A549 (cell line): ENCODE measurements around the gene PIK3IP1. TPM values are rescaled to one million over a fixed set of nuclear protein-coding genes. Genes with fewer than 3 reads are reported as not detected.

Experiments
- ATAC-seq, 2 experiments: fragments of 200-7000 bp in 1 of 2; fragments of >200 bp in 1 of 2; cut with Nextera tagmentation in 1 of 2; cut with Tn5 transposase in 1 of 2; 3 replicates each; pipeline versions ENCODE4 v1.8.0 to v1.9.1; 2018 to 2020; ENCODE audit warnings: mild to moderate bottlenecking in 1 of 2, moderate library complexity in 1 of 2
- CTCF ChIA-PET: fragments of 300-600 bp; sonication (Branson Sonifier 250); formaldehyde crosslinking; extraction: SDS; loops from one replicate; lab custom pipeline; 2021; ENCODE audit warnings: antibody characterized with exemption, inconsistent platforms; lab: Yijun Ruan, JAX
- POLR2A ChIA-PET: fragments of 350-600 bp; formaldehyde crosslinking; extraction: SDS; loops from one replicate; lab custom pipeline; 2021; ENCODE audit warnings: antibody characterized with exemption, inconsistent platforms; lab: Yijun Ruan, JAX
- DNase-seq, 2 experiments: peaks; one replicate each; pipeline versions ENCODE4 v3.0.0 to v3.0.0-alpha.2; 2011 to 2016; ENCODE audit warnings: low read depth in 1 of 2, low spot score in 1 of 2
- FAIRE-seq: peaks from 2 replicates; lab custom pipeline; 2011; peaks lifted over from hg19 to GRCh38; lab: Jason Lieb, UNC
- H3K27ac ChIP-seq, 2 experiments: fragments of >200 bp; sonication (Bioruptor Twin); formaldehyde crosslinking; 3 replicates each; pipeline ENCODE4 v1.5.1; 2016 to 2017
- H3K4me1 ChIP-seq: fragments of >200 bp; sonication (Bioruptor Twin); formaldehyde crosslinking; 3 replicates; pipeline ENCODE4 v1.6.1; 2016
- H3K4me2 ChIP-seq: fragments of >200 bp; sonication (Bioruptor Twin); formaldehyde crosslinking; 3 replicates; pipeline ENCODE4 v1.6.1; 2016
- H3K4me3 ChIP-seq: fragments of >200 bp; sonication (Bioruptor Twin); formaldehyde crosslinking; 3 replicates; pipeline ENCODE4 v1.5.1; 2016
- H3K9me3 ChIP-seq: fragments of >200 bp; sonication (Bioruptor Twin); formaldehyde crosslinking; 3 replicates; pipeline ENCODE4 v1.6.1; 2016
- BHLHE40 ChIP-seq: IDR thresholded peaks from 2 replicates; pipeline ENCODE4 v1.6.1; 2012; ENCODE audit warnings: low read depth, low read length, inconsistent platforms
- CBX8 ChIP-seq: fragments of 200-600 bp; sonication (generic); IDR thresholded peaks from 2 replicates; pipeline ENCODE4 v1.6.1; 2016
- CEBPB ChIP-seq, 2 experiments: fragments of >200 bp in 1 of 2; sonication (Bioruptor Twin) in 1 of 2; formaldehyde crosslinking in 1 of 2; IDR thresholded peaks; 2 replicates each; pipeline ENCODE4 v1.6.1; 2012 to 2016
- EHF ChIP-seq: fragments of 250-450 bp; sonication (Bioruptor Pico); IDR thresholded peaks from 2 replicates; pipeline ENCODE4 v1.5.0; 2020; ENCODE audit warnings: mild to moderate bottlenecking
- ELK1 ChIP-seq: fragments of 150-350 bp; IDR thresholded peaks from 2 replicates; pipeline ENCODE4 v1.6.1; 2014; ENCODE audit warnings: low read depth, mild to moderate bottlenecking, low read length
- EP300 ChIP-seq, 2 experiments: fragments of >200 bp; sonication (Bioruptor Twin); formaldehyde crosslinking; IDR thresholded peaks; 2 replicates in 1 of 2; 3 replicates in 1 of 2; pipeline ENCODE4 v1.6.1; 2016 to 2017
- FOSB ChIP-seq: fragments of 250-450 bp; sonication (Bioruptor Pico); IDR thresholded peaks from 2 replicates; pipeline ENCODE4 v1.5.0; 2020; ENCODE audit warnings: mild to moderate bottlenecking, moderate library complexity
- FOSL2 ChIP-seq, 2 experiments: fragments of 450-650 bp in 1 of 2; fragments of >200 bp in 1 of 2; sonication (Bioruptor Twin) in 1 of 2; formaldehyde crosslinking; IDR thresholded peaks; 2 replicates each; pipeline versions ENCODE4 v1.5.0 to v1.6.1; 2016 to 2020; ENCODE audit warnings: mild to moderate bottlenecking in 1 of 2, moderate library complexity in 1 of 2
- GATA3 ChIP-seq: IDR thresholded peaks from 2 replicates; pipeline ENCODE4 v1.6.1; 2012; ENCODE audit warnings: borderline replicate concordance
- HDAC2 ChIP-seq: fragments of 200-600 bp; sonication (generic); IDR thresholded peaks from 2 replicates; pipeline ENCODE4 v1.6.1; 2016
- HEYL ChIP-seq: fragments of 250-450 bp; sonication (Bioruptor Pico); IDR thresholded peaks from 2 replicates; pipeline ENCODE4 v1.8.0; 2021; ENCODE audit warnings: mild to moderate bottlenecking, moderate library complexity
- HOXB5 ChIP-seq: fragments of 250-450 bp; sonication (Bioruptor Pico); IDR thresholded peaks from 2 replicates; pipeline ENCODE4 v1.5.0; 2020; ENCODE audit warnings: mild to moderate bottlenecking, moderate library complexity
- JUN ChIP-seq, 2 experiments: fragments of >200 bp; sonication (Bioruptor Twin); formaldehyde crosslinking; IDR thresholded peaks; 2 replicates in 1 of 2; 3 replicates in 1 of 2; pipeline ENCODE4 v1.6.1; 2016 to 2017
- JUNB ChIP-seq: fragments of >200 bp; sonication (Bioruptor Twin); formaldehyde crosslinking; IDR thresholded peaks from 2 replicates; pipeline ENCODE4 v1.6.1; 2016
- MAFK ChIP-seq: fragments of 450-650 bp; IDR thresholded peaks from 2 replicates; pipeline ENCODE4 v1.6.1; 2014; ENCODE audit not compliant: partially characterized antibody
- MAZ ChIP-seq: fragments of 150-350 bp; IDR thresholded peaks from 2 replicates; pipeline ENCODE4 v1.6.1; 2014; ENCODE audit warnings: antibody characterized with exemption, low read depth, low read length, borderline replicate concordance
- NPAS2 ChIP-seq: fragments of 250-450 bp; sonication (Bioruptor Pico); IDR thresholded peaks from 2 replicates; pipeline ENCODE4 v1.8.0; 2022; ENCODE audit warnings: mild to moderate bottlenecking, moderate library complexity, borderline replicate concordance
- PHF8 ChIP-seq: fragments of 200-600 bp; sonication (generic); IDR thresholded peaks from 2 replicates; pipeline ENCODE4 v1.6.1; 2016; ENCODE audit warnings: low read depth, mild to moderate bottlenecking, antibody characterized with exemption, moderate library complexity, borderline replicate concordance
- RAD21 ChIP-seq, 2 experiments: fragments of >200 bp in 1 of 2; sonication (Bioruptor Twin) in 1 of 2; formaldehyde crosslinking in 1 of 2; IDR thresholded peaks in 1 of 2; conservative IDR thresholded peaks in 1 of 2; 2 replicates in 1 of 2; 3 replicates in 1 of 2; pipeline ENCODE4 v1.6.1; 2012 to 2018; ENCODE audit warnings: inconsistent platforms in 1 of 2
- RCOR1 ChIP-seq: fragments of 150-350 bp; IDR thresholded peaks from 2 replicates; pipeline ENCODE4 v1.6.1; 2014; ENCODE audit warnings: antibody characterized with exemption, low read length, low read depth
- SREBF2 ChIP-seq: fragments of 450-650 bp; IDR thresholded peaks from 2 replicates; pipeline ENCODE4 v1.6.1; 2014; ENCODE audit warnings: mild to moderate bottlenecking, moderate library complexity
- ZSCAN20 ChIP-seq: fragments of 250-450 bp; sonication (Bioruptor Pico); IDR thresholded peaks from 2 replicates; pipeline ENCODE4 v1.8.0; 2022; ENCODE audit warnings: mild to moderate bottlenecking, moderate library complexity
- WGBS: methylation state at CpG from one replicate; pipeline ENCODE4 v1.1.6; 2017; ENCODE audit errors: missing lambda C conversion rate; 5-methylcytosine and 5-hydroxymethylcytosine counted together
- polyA plus RNA-seq, 4 experiments: library from polyadenylated mRNA; depleted of rRNA in 3 of 4; stranded (reverse); fragments of >200 nt; fragmentation: RNase III in 1 of 4; extraction: RNeasy Plus Mini Kit Qiagen cat#74134 plus additional on column Dnase treatment in 1 of 4; gene quantifications; 2 replicates in 3 of 4; 3 replicates in 1 of 4; pipeline ENCODE4 v1.2.3, GENCODE V29; 2011 to 2017
- TF ChIP-seq, protein P1 (sequence below): fragments of >200 bp; sonication (Bioruptor Twin); formaldehyde crosslinking; IDR thresholded peaks from 2 replicates; pipeline ENCODE4 v1.6.1; 2016
- TF ChIP-seq, protein P2 (sequence below): fragments of 200-600 bp; sonication (generic); IDR thresholded peaks from 2 replicates; pipeline ENCODE4 v1.6.1; 2016; ENCODE audit warnings: antibody characterized with exemption, mild to moderate bottlenecking, moderate library complexity

PIK3IP1 gene
- polyA plus RNA-seq, 2 of the 4 experiments (the other 2 are of a cell fraction): 0.90 to 1.6 TPM

GRCh38 chr22:31329453-31330215 lies 37.3 kb upstream of the PIK3IP1 start:
- FAIRE-seq (no peak), ATAC-seq (no peak), DNase-seq (no peak)
- CTCF ChIA-PET: interaction anchor here (1.8 kb wide), 1 partner anchor 16 kb away, joined by 7 read pairs; no protein-coding TSS in a partner anchor
- no peaks in the 10 kb centered on the region for H3K9me3 ChIP-seq
- H3K4me3 ChIP-seq: no peak overlapping the region
- WGBS: 82% methylated on average over 9 of the region's 9 CpGs
- POLR2A ChIA-PET: no interaction called here
- TF ChIP-seq CEBPB (IDR thresholded peaks at IDR 0.05) (no peak), JUN (IDR thresholded peaks at IDR 0.05) (no peak), HEYL (CRISPR knock-in tag) (no peak), MAFK (no peak), FOSB (no peak), CBX8 (no peak), RCOR1 (no peak), ZSCAN20 (CRISPR knock-in tag) (no peak), FOSL2 (IDR thresholded peaks at IDR 0.05) (no peak), FOSL2 (CRISPR knock-in tag; IDR thresholded peaks at IDR 0.05) (no peak), PHF8 (no peak), HOXB5 (CRISPR knock-in tag) (no peak), ELK1 (no peak), EP300 (IDR thresholded peaks at IDR 0.05) (no peak), RAD21 (conservative IDR thresholded peaks at IDR 0.05 in 1 of 2, IDR thresholded peaks at IDR 0.05 in 1 of 2) (no peak), NPAS2 (no peak), GATA3 (no peak)
- TF ChIP-seq, protein P1, sequence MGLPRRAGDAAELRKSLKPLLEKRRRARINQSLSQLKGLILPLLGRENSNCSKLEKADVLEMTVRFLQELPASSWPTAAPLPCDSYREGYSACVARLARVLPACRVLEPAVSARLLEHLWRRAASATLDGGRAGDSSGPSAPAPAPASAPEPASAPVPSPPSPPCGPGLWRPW: no peak
- H3K4me1 ChIP-seq: no peaks in the 10 kb centered on the region
- no peak overlapping the region for H3K4me2 ChIP-seq
- H3K27ac ChIP-seq: no peak overlapping the region

GRCh38 chr22:31329029-31329428 lies 36.7 kb upstream of the PIK3IP1 start:
- 73% methylated on average over 2 of the region's 4 CpGs for WGBS
- Histone ChIP-seq H3K9me3 (no peaks in the 10 kb centered on the region), H3K27ac (no peak overlapping the region), H3K4me3 (no peak overlapping the region), H3K4me1 (no peaks in the 10 kb centered on the region), H3K4me2 (no peak overlapping the region)
- no peak for DNase-seq
- ChIA-PET POLR2A (no interaction called here), CTCF (no interaction called here)
- no peak for ATAC-seq
- TF ChIP-seq HEYL (CRISPR knock-in tag): no peak
- FAIRE-seq: no peak

DNA sequence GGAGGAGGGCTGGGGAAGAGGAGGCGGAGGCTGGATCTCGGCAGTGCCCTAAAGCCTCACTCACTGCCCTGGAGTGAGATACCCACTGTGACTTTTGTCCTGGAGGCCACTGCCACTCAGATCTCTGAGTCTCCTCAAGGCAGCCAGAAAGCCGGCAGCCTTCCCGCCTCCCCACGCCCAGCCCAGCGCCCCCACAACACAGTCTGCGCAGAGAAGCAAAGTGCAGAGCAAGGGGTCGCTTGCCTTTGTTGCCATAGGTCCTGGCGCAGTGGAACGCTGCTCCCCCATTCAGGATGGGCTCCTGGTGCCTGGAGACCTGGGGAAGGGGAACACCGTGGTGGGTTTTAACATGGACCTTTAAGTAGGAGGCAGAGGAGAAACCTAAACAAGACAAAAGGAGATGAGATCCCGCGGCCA lies 36.3 kb upstream of the PIK3IP1 start:
- ATAC-seq (no peak), FAIRE-seq (no peak), DNase-seq (no peak)
- Histone ChIP-seq H3K4me2 (no peak overlapping the region), H3K9me3 (no peaks in the 10 kb centered on the region), H3K27ac (no peak overlapping the region), H3K4me3 (no peak overlapping the region), H3K4me1 (no peaks in the 10 kb centered on the region)
- 95% methylated on average over 6 of the region's 13 CpGs for whole genome bisulfite sequencing
- POLR2A ChIA-PET: no interaction called here
- CTCF ChIA-PET: interaction anchor here (1.5 to 5.8 kb wide), 2 partner anchors 16 kb away, joined by 5 to 43 read pairs; no protein-coding TSS in a partner anchor
- TF ChIP-seq SREBF2 (no peak), EHF (CRISPR knock-in tag) (no peak), BHLHE40 (no peak), JUNB (no peak), NPAS2 (no peak), MAZ (no peak), HDAC2 (no peak)
- TF ChIP-seq, protein P2, sequence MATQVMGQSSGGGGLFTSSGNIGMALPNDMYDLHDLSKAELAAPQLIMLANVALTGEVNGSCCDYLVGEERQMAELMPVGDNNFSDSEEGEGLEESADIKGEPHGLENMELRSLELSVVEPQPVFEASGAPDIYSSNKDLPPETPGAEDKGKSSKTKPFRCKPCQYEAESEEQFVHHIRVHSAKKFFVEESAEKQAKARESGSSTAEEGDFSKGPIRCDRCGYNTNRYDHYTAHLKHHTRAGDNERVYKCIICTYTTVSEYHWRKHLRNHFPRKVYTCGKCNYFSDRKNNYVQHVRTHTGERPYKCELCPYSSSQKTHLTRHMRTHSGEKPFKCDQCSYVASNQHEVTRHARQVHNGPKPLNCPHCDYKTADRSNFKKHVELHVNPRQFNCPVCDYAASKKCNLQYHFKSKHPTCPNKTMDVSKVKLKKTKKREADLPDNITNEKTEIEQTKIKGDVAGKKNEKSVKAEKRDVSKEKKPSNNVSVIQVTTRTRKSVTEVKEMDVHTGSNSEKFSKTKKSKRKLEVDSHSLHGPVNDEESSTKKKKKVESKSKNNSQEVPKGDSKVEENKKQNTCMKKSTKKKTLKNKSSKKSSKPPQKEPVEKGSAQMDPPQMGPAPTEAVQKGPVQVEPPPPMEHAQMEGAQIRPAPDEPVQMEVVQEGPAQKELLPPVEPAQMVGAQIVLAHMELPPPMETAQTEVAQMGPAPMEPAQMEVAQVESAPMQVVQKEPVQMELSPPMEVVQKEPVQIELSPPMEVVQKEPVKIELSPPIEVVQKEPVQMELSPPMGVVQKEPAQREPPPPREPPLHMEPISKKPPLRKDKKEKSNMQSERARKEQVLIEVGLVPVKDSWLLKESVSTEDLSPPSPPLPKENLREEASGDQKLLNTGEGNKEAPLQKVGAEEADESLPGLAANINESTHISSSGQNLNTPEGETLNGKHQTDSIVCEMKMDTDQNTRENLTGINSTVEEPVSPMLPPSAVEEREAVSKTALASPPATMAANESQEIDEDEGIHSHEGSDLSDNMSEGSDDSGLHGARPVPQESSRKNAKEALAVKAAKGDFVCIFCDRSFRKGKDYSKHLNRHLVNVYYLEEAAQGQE: no peak
- TF ChIP-seq, protein P1: no peak
